SW480 (cell line): ENCODE measurements around the gene APOL6.
"Not testable (repeated sequence)": the region's sequence is repeated elsewhere in the genome, so short reads cannot be mapped to it uniquely, and the experiment has no call there.

Experiments used
- DNase-seq: peaks from one replicate; pipeline ENCODE4 v3.0.0-alpha.2; 2016; ENCODE audit warnings: low spot score

APOL6 gene

DNA sequence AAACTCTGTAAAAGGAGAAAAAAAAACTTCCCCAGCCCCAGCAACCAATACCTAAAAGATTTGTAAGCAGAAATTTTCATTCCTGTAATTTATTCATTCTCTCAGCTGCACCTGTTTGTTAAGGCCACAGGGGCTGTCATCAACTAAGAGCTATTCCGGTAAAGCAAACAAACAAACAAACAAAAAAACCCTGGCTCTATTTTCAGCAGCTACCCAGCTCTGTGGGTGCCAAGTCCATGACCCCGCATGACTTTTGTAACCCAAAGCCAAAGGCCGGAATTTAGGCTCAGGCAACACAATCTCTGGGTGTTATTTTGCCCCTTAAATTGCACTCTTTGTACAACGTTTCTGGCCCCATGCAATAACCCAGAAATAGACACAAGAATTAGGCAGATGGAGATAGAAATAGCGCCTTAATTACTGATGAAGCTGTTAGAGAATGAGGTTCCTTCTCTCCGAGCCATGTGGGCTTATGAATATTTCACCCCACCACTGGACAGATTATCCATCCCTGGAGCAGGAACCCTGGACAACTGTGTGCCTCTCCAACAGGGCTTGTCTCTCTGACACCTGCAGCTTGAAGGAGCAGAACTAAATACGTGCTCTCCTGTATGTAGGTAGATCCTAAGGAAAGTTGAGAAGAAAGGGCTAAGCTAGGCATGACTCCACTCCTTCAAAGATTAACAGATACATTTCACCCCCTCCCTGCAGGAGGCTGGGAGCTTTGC is 29.4 kb downstream of the APOL6 start:
- DNase-seq: no peak

DNA sequence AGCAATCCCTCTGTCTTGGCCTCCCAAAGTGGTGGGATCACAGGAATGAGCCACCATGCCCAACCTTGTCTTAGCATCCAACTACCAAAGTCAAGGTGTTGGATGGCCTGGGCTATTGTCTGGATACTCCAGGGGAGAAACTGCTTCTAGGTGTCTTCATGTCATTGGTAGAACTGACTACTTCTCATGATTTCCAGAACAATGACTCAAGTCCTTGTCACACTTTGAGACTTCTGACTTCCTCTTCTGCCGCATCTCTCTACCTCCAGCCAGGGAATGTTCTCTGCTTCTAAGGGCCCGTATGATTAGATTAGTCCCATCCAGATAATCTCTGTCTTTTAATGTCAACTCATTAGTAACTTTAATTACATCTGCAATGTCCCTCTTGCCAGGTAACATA is 30.6 kb downstream of the APOL6 start:
- no peak for DNase-seq

DNA sequence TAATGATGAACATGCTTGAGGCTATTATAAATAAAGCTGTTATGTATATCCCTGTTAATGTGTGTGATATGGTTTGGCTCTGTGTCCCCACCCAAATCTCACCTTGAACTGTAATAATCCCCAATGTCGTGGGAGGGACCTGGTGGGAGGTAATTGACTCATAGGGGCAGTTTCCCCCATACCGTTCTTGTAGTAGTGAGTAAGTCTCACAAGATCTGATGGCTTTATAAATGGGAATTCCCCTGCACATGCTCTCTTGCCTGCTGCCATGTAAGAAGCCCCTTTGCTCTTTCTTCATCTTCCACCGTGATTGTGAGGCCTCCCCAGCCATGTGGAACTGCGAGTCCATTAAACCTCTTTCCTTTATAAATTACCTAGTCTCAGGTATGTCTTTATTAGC is 31.2 kb downstream of the APOL6 start:
- DNase-seq: not testable (repeated sequence)

DNA sequence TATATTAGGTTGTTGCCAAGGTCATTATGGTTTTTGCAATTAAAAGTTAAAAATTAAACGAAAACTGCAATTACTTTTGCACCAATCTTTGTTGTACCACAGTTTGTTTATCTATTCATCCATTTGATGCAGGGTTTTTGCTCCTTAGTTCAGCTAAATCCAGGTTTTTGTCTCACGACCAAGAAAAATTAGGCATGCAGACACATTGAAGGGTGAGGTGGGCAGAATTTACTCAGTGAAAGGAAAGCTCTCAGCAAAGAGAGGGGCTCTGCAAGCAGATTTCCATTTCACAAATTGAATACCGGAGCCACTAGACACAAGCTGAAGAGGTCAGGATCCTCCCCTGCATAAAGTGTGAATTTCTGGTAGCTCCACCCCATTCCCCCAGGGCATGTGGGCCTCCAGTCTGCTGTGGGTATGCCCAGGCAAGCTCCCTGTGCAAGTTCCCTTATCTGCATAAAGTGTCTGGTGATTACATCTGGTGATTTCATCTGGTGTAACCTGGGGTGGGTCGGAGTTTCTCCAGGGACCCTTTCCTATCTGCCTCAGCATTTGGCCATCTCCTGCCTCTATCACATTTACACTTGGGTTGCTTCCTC is 33.3 kb downstream of the APOL6 start:
- no peak for DNase-seq

DNA sequence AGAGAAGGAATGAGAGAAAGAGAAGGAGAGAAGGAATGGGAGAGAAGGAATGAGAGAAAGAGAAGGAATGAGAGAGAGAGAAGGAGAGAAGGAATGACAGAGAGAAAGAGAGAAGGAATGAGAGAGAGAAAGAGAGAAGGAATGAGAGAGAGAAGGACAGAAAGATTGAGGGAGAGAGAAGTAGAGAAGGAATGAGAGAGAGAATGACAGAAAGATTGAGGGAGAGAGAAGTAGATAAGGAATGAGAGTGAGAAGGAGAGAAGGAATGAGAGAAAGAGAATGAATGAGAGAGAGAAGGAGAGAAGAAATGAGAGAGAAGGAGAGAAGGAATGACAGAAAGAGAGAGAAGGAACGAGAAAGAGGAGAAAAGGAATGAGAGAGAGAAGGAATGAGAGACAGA is 35.3 kb downstream of the APOL6 start:
- no peak for DNase-seq

DNA sequence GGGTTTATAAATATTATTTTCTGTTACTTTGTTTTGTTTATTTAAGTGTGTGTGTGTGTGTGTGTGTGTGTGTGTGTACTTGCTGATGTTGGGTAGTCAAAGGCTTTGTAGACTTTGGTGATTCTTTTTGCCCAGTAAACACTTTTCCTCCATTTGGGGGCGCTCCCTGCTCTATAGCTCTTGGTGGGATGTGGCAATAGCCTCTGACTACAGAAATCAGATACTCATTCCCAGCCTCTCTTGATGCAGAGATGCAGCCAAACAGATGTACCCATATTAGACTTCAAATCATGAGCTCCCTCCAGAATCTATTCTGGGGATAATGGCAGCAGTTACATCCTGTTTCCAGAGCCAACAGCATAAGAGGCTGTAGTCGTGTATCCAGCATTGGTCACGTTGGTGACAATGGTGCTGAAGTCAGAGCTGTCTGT is 36.0 kb downstream of the APOL6 start:
- DNase-seq: no peak

DNA sequence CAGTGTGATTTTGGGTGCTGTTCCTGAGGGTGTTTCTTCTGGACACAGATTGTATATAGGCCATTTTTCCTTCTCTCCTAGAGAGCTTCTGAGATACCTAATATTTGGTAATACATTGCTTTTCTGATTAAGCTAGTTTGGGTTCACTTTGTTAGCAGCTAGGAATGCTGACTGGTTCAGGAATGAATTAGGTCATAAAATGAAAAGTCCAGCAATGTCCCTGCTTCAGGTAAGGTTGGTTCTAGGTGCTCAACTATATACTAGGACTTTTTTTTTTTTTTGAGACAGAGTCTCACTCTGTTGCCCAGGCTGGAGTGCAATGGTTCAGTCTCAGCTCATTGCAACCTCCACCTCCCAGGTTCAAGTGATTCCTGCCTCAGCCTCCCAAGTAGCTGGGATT is 36.5 kb downstream of the APOL6 start:
- no peak for DNase-seq

DNA sequence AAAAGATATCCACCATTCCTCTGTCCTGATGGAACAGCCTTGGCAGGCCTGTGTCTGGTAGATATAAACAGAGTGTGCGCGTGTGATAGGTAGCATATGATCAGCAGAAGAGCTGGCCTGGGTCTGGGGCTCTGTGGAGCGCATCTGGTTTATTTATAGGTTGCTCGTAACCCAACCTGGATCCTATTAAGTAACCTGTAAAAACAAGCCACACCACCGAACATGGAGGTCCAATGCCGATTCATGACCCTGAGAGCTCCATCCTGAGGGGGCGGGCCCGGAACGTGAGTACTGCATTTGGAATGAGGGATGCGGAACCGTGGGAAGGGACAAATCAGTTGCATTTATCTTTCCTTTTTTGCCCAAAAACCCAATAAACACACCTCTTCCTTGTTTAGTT is 37.5 kb downstream of the APOL6 start:
- DNase-seq: no peak

DNA sequence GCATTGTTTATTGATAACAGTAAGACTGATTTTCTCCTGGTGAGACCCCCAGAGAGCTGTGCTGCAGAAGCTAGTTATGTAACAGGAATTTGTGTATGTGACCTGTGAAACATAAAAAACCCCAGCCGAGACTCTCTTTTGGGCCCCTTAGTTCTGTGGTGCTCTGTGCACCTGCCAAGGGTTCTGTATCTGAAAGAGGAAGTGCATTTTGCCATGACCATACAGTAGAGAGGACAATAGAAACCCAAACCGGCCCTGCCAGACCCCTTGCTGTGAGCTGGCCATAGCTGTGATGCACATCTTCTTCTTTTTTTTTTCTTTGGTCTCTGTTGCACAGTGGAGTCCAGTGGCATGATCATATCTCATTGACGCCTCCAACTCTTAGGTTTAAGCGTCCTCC is 38.1 kb downstream of the APOL6 start:
- no peak for DNase-seq

DNA sequence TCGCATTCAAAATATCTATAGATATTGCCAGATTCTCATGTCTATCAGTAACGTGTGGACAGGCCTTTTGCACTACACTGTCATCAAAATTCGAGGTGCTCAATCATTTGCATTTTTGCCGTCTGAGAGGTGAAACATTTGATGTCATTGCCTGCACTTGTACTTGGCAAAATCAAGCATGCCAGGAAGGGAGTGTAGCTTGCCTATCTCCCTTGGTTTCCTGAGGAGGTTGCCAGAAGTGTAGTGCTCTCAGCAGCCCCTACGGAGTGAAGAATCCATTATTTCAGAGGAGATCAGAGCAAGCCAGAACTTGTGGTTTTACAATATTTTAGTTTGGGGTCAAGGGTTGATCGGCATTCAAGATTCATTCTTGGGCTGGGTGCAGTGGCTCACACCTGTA is 39.2 kb downstream of the APOL6 start:
- no peak for DNase-seq

DNA sequence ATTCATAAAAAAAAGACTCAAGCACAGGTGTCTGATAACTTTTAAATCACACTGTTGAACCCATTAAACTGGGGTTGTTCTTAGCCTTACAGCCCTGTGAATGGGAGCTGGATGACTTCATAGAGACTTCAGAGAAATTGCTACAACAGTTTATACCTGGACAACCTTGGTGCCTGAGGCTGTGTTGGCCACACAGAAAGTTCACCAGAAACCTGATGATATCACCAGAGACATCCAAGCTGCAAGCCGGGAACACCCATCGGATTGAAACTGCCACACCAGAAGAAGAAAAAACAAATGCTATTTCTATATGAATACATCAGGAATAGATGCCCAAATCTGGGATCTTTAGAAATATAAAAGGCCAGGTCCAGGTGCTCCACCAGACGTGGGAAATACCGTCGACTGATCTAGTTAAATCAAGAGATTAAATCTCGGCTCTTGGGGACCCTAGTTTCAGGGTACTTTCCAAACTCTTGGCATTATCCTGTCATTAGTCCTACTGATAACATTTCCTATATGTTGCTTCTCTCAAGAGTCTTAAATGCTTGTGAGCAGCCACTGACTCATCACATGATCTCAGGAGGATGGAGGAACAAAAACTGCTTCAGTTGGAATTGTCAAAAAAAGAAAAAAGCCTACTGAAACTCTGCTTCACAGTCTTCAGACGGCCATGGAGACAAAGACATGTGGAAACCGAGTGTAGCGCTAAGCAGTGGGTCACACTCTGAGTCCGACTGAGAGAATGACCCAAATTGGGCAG is 40.8 kb downstream of the APOL6 start:
- DNase-seq: no peak

DNA sequence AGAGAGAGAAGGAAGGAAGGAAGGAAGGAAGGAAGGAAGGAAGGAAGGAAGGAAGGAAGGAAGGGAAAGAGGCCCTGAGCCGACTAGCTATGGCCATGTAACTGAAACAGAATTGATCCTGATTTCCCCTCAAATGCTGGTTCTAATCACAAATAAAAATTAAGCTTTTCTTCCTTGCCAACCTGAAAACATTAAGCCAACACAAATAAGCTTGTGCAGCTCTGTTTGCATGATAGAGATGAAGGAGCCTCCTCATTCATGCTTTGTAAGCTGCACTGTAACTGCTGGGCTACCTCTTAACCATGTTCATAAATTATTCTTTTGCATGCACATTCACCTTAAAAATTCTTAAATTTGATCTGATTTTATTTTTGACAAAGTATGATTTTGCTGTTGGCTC is 41.8 kb downstream of the APOL6 start:
- DNase-seq: no peak

DNA sequence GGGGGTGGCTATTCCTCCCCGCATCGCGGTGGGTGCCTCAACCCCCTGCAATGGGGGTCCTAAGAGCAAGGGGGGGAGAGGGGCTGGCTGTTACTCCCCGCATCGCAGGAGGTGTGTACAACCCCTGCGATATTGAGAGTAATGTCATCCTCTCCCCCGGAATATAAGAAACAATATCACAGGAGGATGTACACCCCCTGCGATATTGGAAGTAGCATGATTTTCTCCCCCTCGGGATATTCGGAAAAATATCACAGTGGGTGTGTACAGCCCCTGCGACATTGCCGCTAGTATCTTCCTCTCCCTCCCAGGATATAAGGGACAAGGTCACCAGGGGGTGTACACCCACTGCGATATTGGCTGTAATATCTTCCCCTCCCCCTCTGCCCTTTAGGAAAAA is 47.0 kb downstream of the APOL6 start:
- DNase-seq: no peak

DNA sequence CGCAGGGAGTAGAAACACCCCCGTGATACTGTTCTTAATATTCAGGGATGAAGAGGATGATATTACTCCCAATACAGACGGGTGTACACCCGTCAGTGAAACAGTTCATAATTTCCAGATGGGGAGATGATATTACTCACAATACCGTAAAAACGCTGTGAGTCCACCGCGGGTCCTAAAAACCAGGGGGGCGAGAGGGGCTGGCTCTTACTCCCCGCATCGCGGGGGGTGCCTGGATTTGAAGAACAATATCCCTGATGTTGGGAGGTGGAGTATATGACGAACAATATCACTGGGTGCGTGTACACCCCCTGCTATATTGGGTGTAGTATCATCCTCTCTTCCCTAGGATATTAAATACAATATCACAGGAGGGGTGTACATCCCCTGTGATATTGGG is 48.9 kb downstream of the APOL6 start:
- no peak for DNase-seq

DNA sequence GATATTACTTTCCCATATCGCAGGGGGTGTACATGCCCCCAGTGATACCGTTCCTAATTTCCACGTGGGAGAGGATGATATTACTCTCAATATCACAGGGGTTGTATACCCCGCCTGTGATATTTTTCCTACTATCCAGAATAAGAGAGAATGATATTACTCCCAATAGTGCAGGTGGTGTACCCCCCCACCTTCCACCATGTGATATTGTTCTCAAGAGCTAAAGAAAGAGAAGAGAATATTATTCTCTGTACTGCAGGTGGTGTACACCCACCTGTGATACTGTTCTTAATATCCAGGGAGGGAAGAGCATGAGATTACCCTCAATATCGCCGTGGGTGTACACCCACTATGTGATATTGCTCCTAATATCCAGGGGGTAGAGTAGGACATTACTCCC is 51.6 kb downstream of the APOL6 start:
- DNase-seq: not testable (repeated sequence)

DNA sequence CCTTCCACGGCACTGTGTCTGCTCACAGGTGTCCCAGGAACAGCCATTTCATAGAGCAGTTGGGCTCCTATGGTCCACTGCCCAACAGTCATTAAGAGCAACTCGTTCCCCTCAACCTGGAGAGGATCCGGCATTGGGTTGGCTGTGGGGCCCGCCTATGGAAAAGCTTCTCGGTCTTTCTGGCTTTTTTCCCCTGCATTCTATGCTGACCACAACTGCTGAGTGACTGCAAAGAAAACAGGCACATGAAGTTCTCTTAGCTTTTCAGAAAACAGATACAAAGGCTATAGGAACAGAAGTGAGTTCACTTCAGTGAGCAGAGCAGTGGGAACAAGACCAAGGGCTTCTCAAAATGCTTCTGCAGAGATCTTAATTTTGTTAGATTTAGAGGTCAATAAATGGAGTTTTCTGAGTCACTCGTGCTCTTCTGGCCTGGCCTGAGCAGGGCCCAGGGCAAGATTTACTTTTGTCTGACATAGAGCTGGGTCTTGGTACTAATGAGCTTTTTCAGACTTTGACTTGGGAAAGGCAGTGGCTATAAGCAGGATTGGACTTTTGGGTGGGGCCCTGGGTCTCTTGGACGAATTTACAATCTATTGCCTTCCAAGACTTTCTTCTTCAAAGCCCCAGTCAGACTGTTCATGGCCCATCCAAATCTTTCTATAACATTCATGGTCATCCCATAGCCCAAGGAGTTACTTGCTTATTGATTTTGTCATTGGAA is 55.8 kb downstream of the APOL6 start:
- no peak for DNase-seq

DNA sequence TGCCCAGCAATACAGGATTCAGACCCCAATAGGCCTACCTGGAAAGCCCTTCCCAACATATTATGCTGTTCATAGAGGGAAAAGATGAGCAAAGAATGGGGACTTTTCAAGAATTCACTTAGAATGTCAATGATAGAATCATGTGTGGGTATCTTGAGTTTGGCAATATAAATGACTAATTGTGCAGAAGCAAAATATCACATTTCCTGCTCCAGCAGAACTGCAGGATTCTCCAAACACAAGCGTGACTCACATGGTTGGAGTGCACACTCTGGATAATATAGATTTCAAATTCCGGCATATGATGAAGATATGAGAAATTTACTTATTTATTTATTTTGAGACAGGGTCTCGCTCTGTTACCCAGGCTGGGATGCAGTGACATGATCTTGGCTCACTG is 56.9 kb downstream of the APOL6 start:
- no peak for DNase-seq

DNA sequence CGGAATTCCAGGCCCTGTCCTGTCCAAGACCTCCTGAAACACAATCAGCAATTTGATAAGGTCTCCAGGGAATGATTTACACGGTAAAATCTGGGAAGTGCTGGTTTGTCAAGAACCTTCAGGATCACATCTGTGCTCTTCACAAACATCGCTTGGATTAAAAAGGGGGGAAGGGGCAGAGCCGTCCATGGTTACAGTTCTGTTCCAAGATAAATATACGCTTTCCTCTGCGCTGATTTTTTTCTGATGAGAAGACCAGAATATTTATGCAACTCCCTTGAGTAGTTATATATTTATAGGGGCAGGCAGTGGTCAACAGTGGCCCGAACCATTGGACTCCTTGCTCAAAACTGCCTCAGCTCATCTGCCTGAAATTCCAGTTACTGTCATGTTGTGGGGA is 60.2 kb downstream of the APOL6 start:
- no peak for DNase-seq

DNA sequence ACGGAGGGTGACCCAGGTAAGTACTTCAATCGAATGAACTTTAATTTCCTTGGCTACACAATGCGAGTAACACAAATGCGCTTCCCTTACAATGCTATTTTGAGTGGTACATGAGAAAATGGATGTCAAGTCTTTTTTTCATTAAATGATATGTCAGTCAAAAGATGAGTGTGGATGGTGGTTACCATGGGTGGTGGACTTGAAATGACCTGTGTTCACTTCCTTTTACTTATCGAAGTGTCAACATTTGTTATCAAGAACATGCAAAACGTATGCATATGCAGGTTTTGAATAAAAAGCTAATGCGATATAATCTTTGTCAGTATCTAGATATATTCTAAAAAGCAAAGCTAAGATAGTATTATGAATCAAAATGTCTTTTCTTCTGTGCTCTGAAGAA is 60.7 kb downstream of the APOL6 start:
- no peak for DNase-seq

DNA sequence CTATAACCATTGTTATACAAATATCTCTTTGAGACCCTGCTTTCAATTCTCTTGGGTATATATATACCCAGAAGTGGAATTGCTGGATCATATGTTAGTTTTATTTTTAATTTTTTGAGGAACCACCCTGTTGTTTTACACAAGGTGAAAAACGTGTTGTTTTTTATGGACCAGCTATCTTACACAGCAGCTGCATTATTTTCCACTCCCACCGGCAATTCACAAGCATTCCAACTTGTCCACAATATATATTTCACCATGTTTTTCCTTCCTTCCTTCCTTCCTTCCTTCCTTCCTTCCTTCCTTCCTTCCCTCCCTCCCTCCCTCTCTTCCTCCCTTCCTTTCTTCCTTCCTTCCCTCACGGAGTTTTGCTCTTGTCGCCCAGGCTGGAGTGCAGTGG is 63.1 kb downstream of the APOL6 start:
- DNase-seq: no peak

DNA sequence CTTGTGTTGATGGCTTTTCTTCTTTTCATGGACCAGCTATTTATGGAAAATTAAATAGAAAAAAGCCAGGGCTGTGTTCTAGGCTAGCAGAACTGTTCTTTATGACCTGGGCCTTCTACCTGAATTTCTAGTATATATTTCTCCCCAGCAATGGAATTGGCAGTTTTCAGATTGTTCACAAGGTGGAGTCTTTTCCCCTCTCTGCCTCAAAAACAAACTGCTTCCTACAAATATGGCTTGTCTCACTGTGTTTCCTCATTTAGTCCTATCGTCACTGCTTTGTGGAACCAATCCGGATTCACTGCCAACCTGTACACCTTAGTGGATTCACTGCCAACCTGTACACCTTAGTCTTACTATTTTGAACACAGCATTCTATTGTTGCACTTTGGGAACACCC is 64.4 kb downstream of the APOL6 start:
- DNase-seq: no peak

DNA sequence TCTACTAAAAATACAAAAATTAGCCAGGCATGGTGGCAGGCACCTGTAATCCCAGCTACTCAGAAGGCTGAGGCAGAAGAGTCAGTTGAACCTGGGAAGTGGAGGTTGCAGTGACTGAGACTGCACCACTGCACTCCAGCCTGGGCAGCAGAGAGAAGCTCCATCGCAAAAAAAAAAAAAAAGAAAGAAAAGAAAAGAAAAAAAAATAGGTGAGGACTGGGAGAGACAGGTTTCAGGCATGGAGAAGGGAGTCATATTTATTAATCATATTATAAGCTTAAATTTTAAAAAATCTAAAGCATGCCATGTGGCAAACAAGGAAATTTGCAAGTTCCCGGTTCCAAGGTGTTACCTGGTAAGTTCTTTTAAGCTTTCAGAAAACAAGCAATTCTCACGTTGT is 69.3 kb downstream of the APOL6 start, which contains the start of gene APOL5:
APOL5 (plus strand) TSS at position 301 of the 400 bp plus-strand sequence; CDS start at position 301, 0 bp downstream.
- no peak for DNase-seq
